ENCODE measurements around the gene SNX17. TPM values are rescaled to one million over a fixed set of nuclear protein-coding genes. Genes with fewer than 3 reads are reported as not detected.
A peak's percentile ranks its signal among the peaks of the same experiment; 100 is the strongest.

The SNX17 gene
- total and polyA plus RNA-seq, 2 of the 13 experiments (the other 11 are each of a cell fraction or from before 2014, with no cell fraction given): 75.0 to 109 TPM

GRCh38 chr2:27409321-27410073 is 39.1 kb downstream of the SNX17 start, which contains the start of gene PPM1G (continued):
- TF ChIP-seq ZSCAN12 (CRISPR knock-in tag; IDR thresholded peaks at IDR 0.05): 0 out of 2 replicates have a peak, but pooled peaks have one; percentile 92
- peak; percentile 87 for TF ChIP-seq ZNF256 (CRISPR knock-in tag; conservative IDR thresholded peaks at IDR 0.05)
- no peak; the same call in 1 of the 2 replicates for TF ChIP-seq RERE (CRISPR knock-in tag; IDR thresholded peaks at IDR 0.05; ENCODE audit: low read depth)
- TF ChIP-seq ZHX1 (CRISPR knock-in tag; IDR thresholded peaks at IDR 0.05; ENCODE audit: low read depth): peak; percentile 56; the same call in 1 of the 2 replicates
- peak; percentile 57 for TF ChIP-seq ZNF317 (CRISPR knock-in tag; IDR thresholded peaks at IDR 0.05)
- peak; percentile 92; the same call in 1 of the 2 replicates for TF ChIP-seq ZNF224 (CRISPR knock-in tag; IDR thresholded peaks at IDR 0.05)
- TF ChIP-seq MIER3 (CRISPR knock-in tag; IDR thresholded peaks at IDR 0.05; ENCODE audit: borderline replicate concordance): peak; percentile 51; the same call in 1 of the 2 replicates
- peak; percentile 84 for TF ChIP-seq MYPOP (CRISPR knock-in tag; IDR thresholded peaks at IDR 0.05)
- peak; percentile 100 for TF ChIP-seq ZNF343 (CRISPR knock-in tag; IDR thresholded peaks at IDR 0.05)
- TF ChIP-seq ZNF512 (CRISPR knock-in tag; IDR thresholded peaks at IDR 0.05): peak; percentile 6; the same call in 1 of the 2 replicates
- TF ChIP-seq HOXD1 (CRISPR knock-in tag; IDR thresholded peaks at IDR 0.05): no peak; the same call in 1 of the 2 replicates
- TF ChIP-seq CBX2 (IDR thresholded peaks at IDR 0.05; ENCODE audit: low read depth, low read length): no peak
- peak; percentile 85; the same call in 1 of the 2 replicates for TF ChIP-seq CBX2 (CRISPR knock-in tag; IDR thresholded peaks at IDR 0.05; ENCODE audit: low read depth)
- TF ChIP-seq ISL2 (CRISPR knock-in tag; IDR thresholded peaks at IDR 0.05): peak; percentile 73; the same call in 1 of the 2 replicates
- peak; percentile 94 for TF ChIP-seq IKZF5 (CRISPR knock-in tag; IDR thresholded peaks at IDR 0.05)
- 0 out of 2 replicates have a peak, but pooled peaks have one; percentile 29 for TF ChIP-seq NFATC3 (CRISPR knock-in tag; IDR thresholded peaks at IDR 0.05)

All from HepG2 (cell line).